Fibroblast of villous mesenchyme (primary cell): ENCODE data around the gene LRRC7. TPM values are rescaled to one million over a fixed set of nuclear protein-coding genes. Genes with fewer than 3 reads are reported as not detected.

ENCODE experiments used
- DNase-seq: peaks from one replicate; pipeline ENCODE4 v3.0.0-alpha.2; 2010; ENCODE audit warnings: low read depth
- H3K4me3 ChIP-seq: 2 replicates; pipeline ENCODE4 v1.5.1; 2011; ENCODE audit warnings: low read depth, mild to moderate bottlenecking, low read length
- total RNA-seq: library from RNA; depleted of rRNA; stranded (reverse); fragments of >200 nt; gene quantifications from 2 replicates; pipeline ENCODE4 v1.2.3, GENCODE V29; 2012
- TF ChIP-seq, protein P1 (sequence below): IDR thresholded peaks from 2 replicates; pipeline ENCODE4 v1.5.1; 2012; ENCODE audit warnings: low read depth, mild to moderate bottlenecking, low read length; ENCODE audit not compliant: insufficient read depth

Gene LRRC7
- total RNA-seq, 1 donor = 0.43 TPM

DNA sequence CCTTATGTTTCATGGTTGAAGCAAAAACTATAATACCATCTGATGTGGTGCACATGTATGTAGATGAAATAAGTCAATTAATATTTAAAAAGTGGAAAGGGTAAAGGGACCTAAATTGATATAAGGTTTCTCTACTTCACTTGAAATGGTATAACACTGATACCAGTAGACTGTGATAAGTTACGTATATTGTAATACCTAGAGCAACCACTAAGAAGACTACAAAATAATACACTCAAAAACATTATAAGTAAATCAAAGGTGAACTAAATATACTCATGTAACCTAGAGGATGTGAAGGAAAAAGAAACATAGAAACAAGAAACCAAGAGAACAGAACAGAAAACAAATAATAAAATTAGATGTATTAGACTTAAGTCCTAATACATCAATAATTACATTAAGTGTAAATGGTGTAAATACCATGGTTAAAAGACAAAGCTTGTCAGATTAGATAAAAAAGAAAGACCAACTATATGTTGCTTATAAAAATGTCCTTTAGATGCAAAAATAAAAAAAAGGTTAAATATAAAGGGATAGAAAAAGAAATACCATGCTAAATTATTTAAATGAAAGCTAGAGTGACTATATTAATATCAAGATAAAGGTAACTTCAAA is 118.8 kb downstream of the LRRC7 start:
- TF ChIP-seq, protein P1, sequence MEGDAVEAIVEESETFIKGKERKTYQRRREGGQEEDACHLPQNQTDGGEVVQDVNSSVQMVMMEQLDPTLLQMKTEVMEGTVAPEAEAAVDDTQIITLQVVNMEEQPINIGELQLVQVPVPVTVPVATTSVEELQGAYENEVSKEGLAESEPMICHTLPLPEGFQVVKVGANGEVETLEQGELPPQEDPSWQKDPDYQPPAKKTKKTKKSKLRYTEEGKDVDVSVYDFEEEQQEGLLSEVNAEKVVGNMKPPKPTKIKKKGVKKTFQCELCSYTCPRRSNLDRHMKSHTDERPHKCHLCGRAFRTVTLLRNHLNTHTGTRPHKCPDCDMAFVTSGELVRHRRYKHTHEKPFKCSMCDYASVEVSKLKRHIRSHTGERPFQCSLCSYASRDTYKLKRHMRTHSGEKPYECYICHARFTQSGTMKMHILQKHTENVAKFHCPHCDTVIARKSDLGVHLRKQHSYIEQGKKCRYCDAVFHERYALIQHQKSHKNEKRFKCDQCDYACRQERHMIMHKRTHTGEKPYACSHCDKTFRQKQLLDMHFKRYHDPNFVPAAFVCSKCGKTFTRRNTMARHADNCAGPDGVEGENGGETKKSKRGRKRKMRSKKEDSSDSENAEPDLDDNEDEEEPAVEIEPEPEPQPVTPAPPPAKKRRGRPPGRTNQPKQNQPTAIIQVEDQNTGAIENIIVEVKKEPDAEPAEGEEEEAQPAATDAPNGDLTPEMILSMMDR = no peak
- DNase-seq = no peak
- H3K4me3 ChIP-seq = no peak overlapping the region

DNA sequence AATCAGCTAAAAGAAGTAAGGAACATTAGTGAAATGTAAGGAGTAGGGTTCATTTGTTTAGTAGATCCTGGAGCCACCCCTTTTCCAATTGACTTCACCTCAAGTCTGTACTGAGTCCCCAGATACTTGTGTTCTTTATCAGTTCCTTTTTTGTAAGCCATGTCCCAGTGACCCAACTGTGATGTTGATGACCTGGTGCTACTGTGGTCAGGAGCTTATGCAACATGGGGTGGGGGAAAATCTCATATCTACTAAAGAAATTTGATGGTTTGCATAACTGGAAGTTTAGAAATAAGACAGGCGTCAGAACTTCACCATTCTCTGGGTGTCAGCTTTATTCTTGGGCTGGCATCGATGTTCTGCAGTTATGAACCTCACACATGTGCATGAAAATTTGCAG is 120.5 kb downstream of the LRRC7 start:
- H3K4me3 ChIP-seq = no peak overlapping the region
- no peak for DNase-seq
- TF ChIP-seq, protein P1 = no peak

DNA sequence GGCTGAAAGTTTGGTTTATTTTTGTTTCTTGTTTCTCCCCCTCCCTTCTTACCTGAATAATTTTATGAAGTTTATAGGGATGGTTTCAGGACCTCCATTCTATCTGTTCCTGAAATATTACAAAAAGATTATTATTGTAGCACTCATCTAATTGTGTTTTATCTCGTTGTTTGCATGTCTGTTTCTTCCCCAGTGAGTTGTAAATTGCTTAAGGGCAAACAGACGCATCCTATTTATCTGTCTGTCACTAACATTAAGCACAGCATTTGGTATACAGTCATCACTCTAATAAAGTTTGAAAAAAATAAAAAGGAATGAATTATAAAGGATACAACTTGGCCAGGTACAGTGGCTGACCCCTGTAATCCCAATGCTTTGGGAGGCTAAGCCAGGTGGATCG is 123.5 kb downstream of the LRRC7 start:
- DNase-seq = no peak
- no peak overlapping the region for H3K4me3 ChIP-seq
- TF ChIP-seq, protein P1 = no peak

DNA sequence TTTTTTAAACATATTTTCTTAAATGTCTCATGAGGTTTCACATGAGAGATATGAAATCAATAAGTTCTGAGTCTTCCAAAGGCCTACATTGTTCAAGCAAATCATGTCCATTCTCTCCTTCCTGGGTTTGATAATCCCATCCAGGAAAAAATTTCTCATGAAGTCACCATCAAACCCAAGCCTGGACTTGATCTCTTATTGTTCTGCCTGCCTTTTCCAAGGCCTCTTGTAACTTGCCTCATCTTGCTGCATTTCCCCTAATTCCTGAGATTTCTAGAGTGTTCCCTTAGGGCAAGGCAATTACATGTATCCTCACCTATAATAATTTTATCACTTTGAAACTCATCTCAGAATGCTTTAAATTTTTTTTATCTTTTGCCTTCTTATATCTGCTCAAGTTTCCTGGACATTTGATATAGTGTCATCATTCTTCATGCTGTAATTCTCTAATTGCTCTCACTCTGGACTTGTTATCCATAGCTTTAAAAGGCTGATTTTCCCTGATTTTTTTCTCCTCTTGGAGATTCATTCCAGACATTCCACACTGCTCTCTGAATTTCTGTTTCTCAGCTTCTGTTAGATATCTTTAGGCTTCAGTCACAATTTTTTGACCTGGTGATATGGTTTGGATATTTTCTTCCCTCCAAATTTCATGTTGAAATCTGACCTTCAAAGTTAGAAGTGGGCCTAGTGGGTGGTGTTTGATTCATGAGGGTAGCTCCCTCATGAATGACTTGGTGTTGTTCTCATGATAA is 126.4 kb downstream of the LRRC7 start:
- H3K4me3 ChIP-seq = no peak overlapping the region
- TF ChIP-seq, protein P1 = no peak
- DNase-seq = no peak

DNA sequence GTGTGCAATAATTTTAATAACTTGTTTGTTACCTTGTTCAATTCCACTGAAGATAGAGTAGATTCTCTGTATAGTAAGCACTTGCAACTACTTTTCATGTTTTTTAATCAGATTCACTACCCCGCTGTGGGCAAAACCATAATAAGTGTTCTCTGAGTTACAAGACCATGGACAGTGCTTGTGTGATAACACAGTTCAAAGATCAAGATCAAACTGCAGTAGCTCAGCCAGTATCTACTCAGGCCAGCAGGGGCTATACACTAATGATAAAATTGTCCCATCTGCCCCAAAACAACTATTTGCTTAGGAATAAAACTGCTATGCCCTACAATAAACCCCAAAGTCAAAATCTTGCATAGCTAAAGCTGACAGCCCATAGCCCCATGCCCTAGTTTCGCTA is 129.6 kb downstream of the LRRC7 start:
- TF ChIP-seq, protein P1 = no peak
- H3K4me3 ChIP-seq = no peak overlapping the region
- DNase-seq = no peak

DNA sequence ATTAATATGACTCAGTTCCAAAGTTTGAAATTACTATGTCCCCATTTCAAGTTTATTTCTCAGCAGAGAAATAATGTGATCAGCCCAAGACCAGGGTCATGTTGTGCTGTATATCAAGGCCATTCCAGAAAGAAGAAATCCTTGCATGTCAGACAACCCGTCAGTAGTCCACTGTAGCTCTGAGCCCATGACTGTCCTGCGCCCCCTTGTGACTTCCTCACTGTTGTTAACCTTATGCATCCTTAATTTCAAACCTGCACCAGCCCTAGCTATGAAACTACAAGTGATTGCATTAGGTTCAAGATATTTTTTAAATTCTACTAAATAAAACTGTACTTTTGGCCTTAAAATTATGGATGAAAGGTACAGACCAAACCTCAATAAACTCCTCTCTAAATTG is 133.0 kb downstream of the LRRC7 start:
- peak; percentile 22 for DNase-seq
- no peak overlapping the region for H3K4me3 ChIP-seq
- TF ChIP-seq, protein P1 = peak; percentile 56
